NK-92 (cell line): ENCODE results near the gene SEMA5A.

Experiments used
- DNase-seq: peaks from one replicate; lab custom pipeline; 2025; ENCODE audit not compliant: unreplicated experiment; lab: John Stamatoyannopoulos, UW

Gene SEMA5A

DNA sequence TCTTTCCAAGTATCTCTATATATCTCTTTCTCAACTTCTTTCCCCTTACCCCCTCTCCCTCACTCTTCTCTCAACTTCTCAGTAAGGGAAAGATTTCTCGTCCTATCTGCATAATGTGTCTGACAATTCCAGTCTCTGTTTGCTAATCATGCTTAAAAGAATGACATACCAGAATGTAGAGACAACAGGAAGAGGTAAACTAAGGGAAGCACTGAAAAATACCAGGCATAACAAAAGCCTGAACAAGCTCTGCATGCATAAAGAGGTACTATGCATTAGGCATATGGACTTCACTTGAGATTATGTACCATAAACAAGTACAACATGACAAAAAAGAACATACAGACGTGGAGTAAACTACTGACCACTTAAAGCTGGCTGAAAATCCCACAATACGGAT lies 62.6 kb downstream of the SEMA5A start:
- DNase-seq, result no peak

DNA sequence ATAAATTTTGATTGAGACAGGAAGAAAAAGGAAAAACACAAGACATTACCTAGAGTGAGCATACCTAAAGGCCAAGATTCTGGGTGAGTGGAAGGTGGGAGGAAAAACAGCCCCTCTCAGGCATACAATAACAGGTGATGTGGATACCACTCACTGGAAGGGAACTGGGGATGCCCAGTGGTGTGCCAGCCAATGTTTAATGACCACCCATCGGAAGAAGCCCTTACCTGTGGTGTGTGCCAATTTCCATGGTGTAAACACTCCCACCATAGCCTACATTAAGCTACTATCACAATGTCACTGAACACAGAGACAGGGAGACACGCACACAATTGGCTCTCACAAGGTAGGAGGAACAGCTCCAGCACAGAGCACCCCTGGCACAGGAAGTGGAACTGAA lies 63.5 kb downstream of the SEMA5A start:
- DNase-seq, result no peak

DNA sequence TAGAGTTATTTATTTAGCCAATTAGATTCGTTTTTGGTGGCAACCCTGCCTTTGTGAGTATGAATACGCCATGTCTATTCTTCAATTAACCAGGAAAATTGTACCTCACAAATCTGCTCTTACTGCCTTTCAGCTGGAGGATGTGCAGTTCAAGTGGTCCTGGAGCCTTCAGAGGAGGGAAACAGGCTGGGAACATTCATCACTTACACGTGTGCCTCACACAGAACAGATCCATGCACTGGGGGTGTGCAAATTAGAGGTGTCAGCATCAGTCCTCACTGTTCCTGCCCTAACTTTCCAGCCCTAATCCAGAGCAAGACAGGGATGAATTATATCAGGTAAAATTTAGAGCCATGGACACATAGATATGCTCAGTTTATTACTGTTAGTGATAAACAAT lies 65.4 kb downstream of the SEMA5A start:
- no peak for DNase-seq

DNA sequence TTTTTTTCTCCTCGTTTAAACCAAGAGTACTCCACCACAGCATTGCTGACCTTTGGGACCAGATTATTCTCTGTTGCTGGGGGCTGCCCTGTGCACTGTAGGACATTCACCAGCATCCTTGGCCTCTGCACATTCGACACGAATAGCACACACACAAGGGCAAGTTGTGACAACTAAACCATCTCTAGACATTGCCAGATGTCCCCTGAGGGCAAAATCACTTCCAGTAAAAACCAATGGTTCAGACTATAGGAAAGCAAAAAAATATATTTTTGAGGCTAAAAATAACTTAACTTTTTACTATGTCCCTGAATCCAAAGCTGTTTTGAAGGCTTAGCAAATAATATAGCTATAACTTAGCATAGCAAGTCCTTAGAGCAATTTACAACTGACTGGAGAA lies 65.9 kb downstream of the SEMA5A start:
- DNase-seq, result no peak

DNA sequence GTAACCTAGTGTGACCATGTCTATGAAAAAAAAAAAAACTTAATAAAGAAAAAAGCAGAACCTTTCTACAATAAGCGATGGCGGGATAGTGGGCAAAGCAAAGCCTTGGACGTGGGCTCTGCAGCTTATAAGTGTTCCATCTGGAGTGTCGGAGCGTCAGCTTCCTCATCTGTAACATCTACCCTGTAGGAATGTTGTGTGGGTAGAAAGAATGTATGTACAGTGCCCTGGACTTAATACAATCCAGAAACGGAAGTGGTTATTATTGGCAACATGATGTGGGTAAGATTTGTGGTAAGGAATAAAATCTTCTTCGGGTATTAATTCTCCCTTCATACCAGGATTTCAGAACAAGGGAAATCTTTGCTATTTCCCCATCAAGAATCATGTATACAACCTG lies 66.5 kb downstream of the SEMA5A start:
- no peak for DNase-seq

DNA sequence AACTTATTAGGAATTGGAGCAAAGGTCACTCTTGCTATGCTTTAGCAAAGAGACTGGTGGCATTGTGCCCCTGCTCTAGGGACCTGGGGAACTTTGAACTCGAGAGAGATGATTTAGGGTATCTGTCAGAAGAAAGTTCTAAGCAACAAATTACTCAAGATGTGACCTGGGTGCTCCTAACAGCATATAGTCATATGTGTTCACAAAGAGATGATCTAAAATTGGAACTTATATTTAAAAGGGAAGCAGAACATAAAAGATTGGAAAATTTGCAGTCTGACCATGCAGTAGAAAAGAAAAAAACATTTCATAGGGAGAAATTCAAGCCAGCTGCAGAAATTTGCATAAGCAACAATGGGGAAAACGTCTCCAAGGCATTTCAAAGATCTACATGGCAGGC lies 68.3 kb downstream of the SEMA5A start:
- DNase-seq, result no peak

DNA sequence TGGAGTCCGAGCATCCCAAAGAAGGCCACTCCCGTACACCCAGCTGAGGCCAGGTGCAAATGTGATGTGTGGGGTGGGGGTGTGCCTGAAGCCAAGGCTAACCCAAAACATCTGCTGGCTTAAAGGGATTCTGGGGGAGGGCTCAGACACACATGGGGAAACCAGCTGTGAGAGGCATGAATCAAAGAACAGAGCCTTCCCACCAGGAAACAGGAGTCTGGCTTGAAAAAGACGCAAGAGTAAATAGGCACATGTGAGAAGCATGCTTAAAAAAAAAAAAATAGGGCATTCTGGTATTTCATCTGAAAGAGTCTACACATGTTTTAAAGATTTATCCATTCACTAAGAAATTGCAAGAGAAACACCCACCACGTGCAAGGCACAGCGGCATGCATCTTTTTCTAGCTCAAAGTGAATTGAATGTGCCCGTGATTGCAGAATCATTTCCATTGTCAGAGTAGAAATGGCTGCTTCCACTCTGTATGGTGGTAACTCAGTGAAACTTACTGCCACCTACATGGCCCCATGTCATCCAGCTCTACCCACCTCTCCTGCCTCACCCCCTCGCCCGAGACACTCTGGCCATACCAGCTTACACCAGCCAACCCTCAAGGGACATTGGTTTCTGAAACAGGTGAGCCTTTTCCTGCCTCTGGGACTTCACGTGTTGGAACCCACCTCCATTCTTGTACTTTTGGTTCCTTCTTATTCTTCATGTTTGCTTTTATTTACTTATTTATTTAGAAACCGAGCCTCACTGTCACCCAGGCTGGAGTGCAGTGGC lies 71.5 kb downstream of the SEMA5A start:
- DNase-seq, result no peak

DNA sequence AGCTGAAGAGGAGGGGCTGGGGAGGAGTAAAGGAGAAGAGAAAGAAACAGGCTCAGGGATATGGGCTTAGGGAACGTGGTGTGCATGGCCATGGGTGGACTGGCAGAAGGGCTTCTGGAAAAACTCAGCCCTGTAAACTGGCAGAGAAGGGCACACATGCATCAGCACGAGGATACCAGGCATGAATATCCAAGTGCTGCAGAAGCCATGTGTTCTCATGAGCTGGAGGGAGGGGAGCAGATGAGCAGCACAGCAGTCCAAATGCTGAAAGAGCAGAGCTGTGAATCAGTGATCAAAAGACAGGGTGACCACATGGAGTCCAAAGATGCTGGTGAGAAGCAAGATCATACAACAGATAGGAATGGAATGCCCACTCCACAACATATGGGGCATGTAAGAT lies 72.3 kb downstream of the SEMA5A start:
- DNase-seq, result no peak

DNA sequence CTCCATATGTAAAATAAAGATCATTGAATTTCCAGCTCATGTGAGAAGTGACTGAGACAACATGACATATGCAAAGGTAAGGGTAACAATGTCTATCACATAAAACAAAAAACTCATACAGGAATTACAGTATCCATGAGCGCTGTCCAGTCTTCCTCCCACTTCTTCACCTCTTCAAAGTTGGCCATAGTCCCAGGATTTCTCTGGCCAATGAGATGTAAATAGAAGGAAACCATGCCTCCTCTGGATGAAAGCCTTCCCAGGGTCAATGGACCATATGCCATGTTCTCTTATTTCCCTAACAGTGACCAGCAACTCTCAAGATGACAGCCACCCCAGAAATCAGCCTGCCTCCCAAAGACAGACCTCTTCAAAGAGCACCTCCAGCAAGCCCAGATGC lies 75.5 kb downstream of the SEMA5A start:
- DNase-seq, result no peak

DNA sequence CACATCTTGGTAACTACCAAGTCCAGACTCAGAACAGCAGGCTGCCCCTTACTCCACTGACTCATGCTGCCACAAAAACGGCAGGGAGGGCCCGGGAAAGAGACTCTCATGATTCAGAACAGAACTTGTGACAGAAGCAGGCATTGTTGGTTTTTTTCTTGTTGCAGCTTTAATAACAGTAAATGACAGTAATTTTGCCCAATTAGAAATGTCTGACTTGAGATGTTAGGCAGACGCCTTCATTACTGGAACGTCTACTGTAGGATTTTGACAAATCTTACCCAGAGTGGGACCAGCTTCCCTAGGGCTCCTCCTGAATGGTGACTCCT lies 77.9 kb downstream of the SEMA5A start:
- DNase-seq, result no peak

DNA sequence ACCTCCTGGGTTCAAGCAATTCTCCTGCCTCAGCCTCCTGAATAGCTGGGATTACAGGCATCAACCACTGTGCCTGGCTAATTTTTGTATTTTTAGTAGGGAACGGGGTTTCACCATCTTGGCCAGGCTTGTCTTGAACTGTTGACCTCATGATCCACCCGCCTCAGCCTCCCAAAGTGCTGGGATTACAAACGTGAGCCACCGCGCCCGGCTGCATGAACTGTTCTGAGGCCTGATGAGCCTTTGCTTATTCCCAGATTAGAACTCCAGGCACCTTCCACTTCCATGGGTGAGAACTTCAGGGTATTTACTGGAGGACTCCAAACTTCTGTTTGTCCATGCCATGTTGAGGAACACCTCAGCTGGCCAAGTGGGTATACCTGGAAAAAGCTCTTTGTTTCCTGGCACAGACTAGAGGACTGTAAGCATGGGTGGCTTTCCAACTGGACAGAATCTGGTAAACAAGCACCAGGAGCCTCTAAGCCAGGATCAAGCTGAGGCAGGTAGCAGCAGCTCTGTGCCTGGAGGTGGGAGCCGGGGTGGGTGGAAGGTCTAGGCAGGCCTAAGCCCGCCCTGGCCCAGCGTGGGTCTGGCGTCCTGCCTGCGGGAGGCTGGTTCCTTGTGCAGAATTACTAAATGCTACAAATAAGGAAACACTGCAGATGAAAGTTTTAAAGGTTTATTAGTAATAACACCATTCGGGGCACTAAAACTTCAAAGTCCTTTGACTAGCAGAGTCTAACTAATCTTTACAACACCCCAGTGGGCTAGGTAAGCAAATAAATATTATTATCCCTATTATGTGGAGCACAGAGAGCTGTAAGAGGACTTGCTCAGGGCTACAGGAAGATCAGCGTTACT lies 78.4 kb downstream of the SEMA5A start:
- DNase-seq, result no peak

DNA sequence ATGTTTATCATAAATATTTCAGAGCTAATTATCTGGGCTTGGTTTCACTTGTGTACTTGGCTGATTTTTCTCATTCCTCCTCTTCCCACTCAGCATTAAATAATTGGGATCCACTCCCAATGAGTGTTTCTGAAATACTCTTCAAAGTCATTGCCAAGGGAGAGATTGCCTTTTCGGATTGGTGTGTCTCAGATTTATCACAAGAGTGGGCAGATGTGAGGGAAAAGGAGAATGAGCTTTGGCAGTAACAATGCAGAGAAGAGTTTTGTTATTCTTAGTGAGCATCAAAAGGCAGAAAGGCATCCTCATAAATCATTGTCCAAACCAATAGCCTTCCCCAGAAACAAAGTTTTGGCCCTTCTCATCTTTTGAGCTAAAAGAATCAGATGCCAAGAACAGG lies 79.2 kb downstream of the SEMA5A start:
- no peak for DNase-seq

DNA sequence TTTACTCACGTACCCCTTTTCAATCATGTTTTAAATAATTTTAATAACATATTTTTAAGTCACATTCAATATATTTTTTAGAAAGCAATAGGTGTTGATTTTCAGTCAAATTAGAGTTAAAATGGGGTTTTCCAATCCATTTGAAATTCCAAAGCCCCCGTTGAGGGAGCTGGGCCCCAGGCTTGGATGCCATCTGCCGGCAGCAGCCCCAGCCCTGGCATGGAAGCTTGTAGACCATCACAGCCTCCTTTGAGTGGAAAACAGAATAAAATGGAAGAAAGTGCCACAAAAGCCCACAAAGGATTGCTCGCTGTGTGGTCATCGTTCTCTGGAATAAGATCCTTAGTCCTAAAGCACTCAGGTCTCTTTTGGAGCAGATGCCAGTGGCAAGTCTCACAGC lies 81.4 kb downstream of the SEMA5A start:
- no peak for DNase-seq

DNA sequence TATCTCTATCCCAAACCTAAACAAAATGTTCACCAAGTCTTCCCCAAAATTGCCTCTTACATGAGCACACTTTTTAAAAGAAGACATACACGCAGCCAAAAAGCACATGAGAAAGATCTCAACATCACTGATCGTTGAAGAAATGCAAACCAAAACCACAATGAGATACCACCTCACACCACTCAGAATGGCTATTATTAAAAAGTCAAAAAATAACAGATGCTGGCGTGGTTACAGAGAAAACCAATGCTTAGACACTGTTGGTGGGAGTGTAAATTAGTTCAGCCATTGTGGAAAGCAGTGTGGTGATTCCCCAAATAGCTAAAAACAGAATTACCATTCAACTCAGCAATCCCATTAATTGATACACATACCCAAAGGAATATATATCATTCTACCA lies 83.8 kb downstream of the SEMA5A start:
- no peak for DNase-seq

DNA sequence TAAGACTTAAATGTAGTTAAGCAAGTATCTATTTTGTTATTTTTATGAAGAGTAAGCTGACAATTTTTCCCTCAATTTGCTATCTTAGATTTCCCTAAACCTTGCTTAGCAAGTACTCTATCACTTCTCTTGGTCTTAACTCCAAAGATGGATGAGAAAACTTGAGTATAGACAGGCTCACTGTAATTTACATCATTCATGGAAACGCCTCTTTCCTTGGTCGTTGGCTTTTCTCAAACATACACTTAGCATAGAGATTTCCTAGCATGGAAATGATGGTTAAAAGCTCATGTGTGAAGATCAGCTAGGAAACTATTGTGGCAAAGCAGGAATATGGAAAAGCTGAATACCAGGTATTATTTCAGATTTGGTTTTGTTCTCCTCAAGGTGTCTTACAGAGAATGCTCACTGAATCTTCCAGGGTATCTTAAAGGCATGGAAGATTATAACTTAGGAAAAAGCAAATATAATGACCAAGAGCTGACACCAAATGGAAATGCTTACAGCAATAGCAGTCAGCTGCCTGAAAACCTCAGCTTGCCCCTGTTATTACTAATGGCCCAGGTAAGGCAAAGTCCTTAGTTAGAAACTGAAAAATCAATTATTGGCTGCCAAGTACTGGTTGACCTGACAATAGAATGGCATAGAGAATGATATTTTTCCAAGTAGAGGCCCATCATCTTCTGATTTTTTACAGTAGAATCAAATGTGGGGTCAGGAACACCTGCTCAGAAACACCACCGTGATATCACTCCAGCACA lies 84.8 kb downstream of the SEMA5A start:
- DNase-seq, result no peak

DNA sequence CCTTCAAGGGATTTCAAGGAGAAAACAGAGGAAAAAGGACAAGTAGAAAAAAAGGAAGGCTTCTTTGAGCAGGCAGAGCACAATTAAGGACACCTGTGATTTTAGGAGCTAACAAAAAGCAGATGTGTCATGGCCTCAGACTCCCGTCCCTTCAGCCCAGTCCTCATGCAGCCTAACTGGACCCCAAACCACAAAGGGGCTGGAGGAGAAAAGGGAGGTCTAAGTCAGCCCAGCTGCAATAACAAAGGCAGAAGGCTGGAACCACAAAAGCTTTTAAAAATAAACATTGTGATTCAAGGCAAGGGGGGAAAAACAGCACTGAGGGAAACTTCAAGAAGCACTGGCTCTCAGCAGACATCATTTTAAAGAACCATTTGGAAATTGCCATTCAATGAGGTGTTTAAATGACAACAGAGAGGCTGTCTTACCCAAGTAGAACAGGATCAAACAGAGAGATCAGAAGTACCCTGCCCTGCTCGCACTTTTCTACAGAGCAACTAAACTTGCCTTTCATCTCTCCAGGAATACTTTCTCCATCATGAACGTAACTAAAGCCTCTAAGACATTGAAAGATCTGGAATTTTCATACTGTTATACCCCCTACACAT lies 89.3 kb downstream of the SEMA5A start:
- DNase-seq, result no peak

DNA sequence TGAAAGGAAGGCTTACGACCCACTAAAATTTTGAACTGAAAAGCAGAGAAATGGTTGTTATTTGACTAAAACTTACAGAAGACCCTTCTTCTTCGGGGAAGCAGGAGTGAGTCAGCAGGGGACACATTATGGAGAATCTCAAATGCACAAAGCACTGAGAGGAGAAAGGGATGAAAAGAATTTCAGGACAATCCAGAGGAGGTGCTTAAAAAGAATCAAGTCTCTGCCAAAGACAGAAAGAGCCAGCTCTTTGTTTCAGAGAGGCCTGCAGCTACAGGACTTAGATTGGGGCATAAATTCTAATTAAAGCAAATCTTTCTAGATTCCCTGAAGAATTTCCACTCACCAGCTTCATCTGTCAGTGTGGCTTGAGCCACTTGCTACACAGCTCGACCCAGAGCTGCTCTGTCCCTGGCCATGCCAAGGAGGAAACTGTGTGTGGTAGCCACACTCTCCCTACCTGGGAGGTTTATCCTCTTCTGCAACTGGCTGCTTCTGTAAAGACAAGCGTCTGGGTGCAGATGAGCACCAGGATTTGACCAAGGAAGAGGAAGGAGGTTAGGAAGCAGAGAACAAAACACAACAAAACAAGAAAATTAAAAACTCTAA lies 89.9 kb downstream of the SEMA5A start:
- no peak for DNase-seq

DNA sequence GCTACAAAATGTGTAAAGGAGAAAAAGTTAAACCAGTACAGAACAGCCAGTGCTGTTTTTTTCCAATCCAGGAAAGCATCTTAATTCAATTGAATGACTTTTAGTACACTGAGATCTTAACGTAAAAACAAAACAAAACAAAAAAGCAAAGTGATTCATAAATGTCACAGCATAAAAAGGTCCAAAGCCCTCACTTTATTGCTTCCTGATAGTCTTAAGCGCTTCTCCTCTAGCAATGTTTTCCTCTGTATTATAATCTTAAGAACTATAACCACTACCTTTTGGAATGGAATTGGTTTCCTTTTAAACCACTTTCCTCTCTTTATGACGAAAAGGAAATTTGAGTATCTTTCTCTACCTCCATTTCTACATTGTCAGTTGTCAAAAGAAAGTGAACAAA lies 91.4 kb downstream of the SEMA5A start:
- no peak for DNase-seq

DNA sequence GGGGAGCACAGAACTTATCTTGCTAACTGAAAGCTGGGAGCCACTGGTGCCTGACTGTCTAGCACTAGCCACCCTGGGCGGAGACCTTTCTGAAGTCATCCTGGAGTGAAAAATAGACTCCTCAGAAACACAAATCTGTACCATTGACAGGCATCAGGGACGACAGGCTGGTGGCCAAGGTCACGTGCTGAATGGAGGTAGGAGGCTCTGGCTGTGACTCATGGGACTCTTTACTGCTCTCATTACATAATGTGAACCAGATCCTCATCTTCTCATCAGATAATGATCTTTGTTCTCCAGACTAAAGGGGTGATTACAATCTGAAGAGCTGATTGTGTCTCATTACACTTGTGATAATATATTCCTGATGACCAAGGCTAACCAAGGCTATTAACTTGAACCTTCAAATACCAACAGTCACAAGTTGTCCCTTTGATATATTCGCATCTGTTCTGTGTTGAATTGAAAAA lies 91.8 kb downstream of the SEMA5A start:
- DNase-seq, result no peak

DNA sequence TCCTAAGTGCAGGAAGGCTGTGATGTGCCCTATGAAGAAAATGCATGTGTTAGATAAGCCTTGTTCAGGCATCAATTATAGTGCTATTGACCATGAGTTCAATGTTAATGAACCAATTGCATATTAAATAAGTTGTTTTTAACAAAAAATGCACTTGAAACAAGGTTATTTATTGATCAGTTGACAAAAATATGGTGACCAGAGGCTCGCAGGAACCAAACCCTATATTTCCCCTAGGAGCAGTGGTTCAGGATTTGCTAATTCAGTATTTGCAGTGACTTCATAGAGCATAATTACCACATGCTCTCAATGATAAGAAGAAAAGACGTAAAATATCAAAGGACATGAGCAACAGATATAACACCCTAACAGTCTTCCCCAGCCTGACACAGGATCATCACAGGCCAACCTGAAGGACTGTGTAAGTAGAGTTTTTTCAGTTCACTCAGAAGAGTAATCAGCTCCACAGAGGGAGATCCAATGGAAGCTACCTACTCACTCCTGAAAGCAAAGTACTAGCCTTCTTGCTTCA lies 92.3 kb downstream of the SEMA5A start:
- no peak for DNase-seq

DNA sequence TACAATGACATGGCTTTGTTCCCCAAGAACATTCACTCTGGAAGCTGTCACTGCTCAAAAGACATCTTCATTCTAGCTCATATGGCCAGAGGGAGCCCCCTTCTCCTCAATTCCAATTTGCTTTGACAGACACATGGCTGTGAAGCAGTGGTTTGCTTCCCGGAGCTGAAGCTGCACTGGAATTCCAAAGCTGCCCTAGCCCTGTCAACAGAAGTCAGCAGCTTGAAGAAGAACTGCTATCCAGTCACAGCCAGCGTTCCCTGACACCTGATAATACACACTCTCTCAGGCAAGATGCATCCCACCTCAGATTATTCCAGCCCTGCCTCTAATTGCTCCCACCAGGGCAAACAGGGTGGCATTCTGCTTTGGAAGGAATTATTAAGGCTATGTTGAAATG lies 93.7 kb downstream of the SEMA5A start:
- DNase-seq, result no peak
